Neural progenitor cell (in vitro differentiated cells): ENCODE data around the gene LGI4. TPM values are rescaled to one million over a fixed set of nuclear protein-coding genes. Genes with fewer than 3 reads are reported as not detected.

Source experiments
- DNase-seq: peaks from one replicate; pipeline ENCODE4 v3.0.0-alpha.2; 2016; ENCODE audit warnings: low spot score
- H2AFZ ChIP-seq: fragments of 200-600 bp; sonication (generic); replicated peaks from 2 replicates; pipeline ENCODE4 v1.6.1; 2016; ENCODE audit warnings: antibody characterized with exemption
- H3F3A ChIP-seq: fragments of 200-600 bp; sonication (generic); 2 replicates; pipeline ENCODE4 v1.6.1; 2016; ENCODE audit warnings: antibody characterized with exemption, low read depth
- H3K27ac ChIP-seq: fragments of 200-600 bp; sonication (generic); 2 replicates; pipeline ENCODE4 v1.5.1; 2016; ENCODE audit warnings: mild to moderate bottlenecking
- H3K27me3 ChIP-seq: fragments of 200-600 bp; sonication (generic); 2 replicates; pipeline ENCODE4 v1.6.1; 2016; ENCODE audit warnings: mild to moderate bottlenecking, moderate library complexity
- H3K36me3 ChIP-seq: fragments of 200-600 bp; sonication (generic); 2 replicates; pipeline ENCODE4 v1.5.1; 2016
- H3K4me1 ChIP-seq: fragments of 200-600 bp; sonication (generic); 2 replicates; pipeline ENCODE4 v1.6.1; 2016; ENCODE audit warnings: mixed run types
- H3K4me2 ChIP-seq: fragments of 200-600 bp; sonication (generic); 2 replicates; pipeline ENCODE4 v1.6.1; 2016
- H3K4me3 ChIP-seq: fragments of 200-600 bp; sonication (generic); 2 replicates; pipeline ENCODE4 v1.5.1; 2016
- H3K79me2 ChIP-seq: fragments of 200-600 bp; sonication (generic); 2 replicates; pipeline ENCODE4 v1.6.1; 2016; ENCODE audit warnings: low read depth
- H3K9ac ChIP-seq: fragments of 200-600 bp; sonication (generic); 2 replicates; pipeline ENCODE4 v1.6.1; 2016
- H3K9me3 ChIP-seq: fragments of 200-600 bp; sonication (generic); 2 replicates; pipeline ENCODE4 v1.5.1; 2016; ENCODE audit warnings: low read depth
- H4K20me1 ChIP-seq: fragments of 200-600 bp; sonication (generic); 2 replicates; pipeline ENCODE4 v1.6.1; 2016; ENCODE audit warnings: low read depth
- H3K27ac Mint-ChIP-seq: 3 replicates; pipeline ENCODE4 v1.8.0; 2021; ENCODE audit warnings: mixed read lengths
- H3K27me3 Mint-ChIP-seq: 2 replicates; pipeline ENCODE4 v1.8.0; 2022; ENCODE audit warnings: low read depth, mild to moderate bottlenecking, inconsistent platforms, moderate library complexity, mixed read lengths; ENCODE audit not compliant: insufficient read depth
- H3K36me3 Mint-ChIP-seq: 3 replicates; pipeline ENCODE4 v1.8.0; 2021; ENCODE audit warnings: mixed read lengths
- H3K4me1 Mint-ChIP-seq: 3 replicates; pipeline ENCODE4 v1.8.0; 2021; ENCODE audit warnings: mixed read lengths
- H3K4me3 Mint-ChIP-seq: 3 replicates; pipeline ENCODE4 v1.8.0; 2021; ENCODE audit warnings: mild to moderate bottlenecking, moderate library complexity, mixed read lengths
- H3K9me3 Mint-ChIP-seq: 3 replicates; pipeline ENCODE4 v1.8.0; 2020; ENCODE audit warnings: mixed read lengths
- CTCF ChIP-seq: fragments of 200-600 bp; sonication (generic); IDR thresholded peaks from 2 replicates; pipeline ENCODE4 v1.5.1; 2017; ENCODE audit warnings: antibody characterized with exemption, mild to moderate bottlenecking
- EZH2 ChIP-seq: fragments of 200-600 bp; sonication (generic); IDR thresholded peaks from 2 replicates; pipeline ENCODE4 v1.6.1; 2017; ENCODE audit warnings: antibody characterized with exemption, mild to moderate bottlenecking, moderate library complexity
- EZH2phosphoT487 ChIP-seq: fragments of 200-600 bp; sonication (generic); IDR thresholded peaks from 2 replicates; pipeline ENCODE4 v1.6.1; 2017; ENCODE audit warnings: antibody characterized with exemption
- total RNA-seq: library from RNA; depleted of rRNA; stranded (reverse); fragments of >200 nt; gene quantifications from 2 replicates; pipeline ENCODE4 v1.2.3, GENCODE V29; 2015; ENCODE audit warnings: low replicate concordance

LGI4 gene
- total RNA-seq, 1 donor from 2014 or later, result not detected

- no peak for DNase-seq
- no peaks in the 10 kb centered on the region for H3K36me3 ChIP-seq
- no peaks in the 10 kb centered on the region for H3F3A ChIP-seq
- no peak overlapping the region for H3K9ac ChIP-seq
- H3K27ac ChIP-seq, result no peak overlapping the region
- Mint-ChIP-seq H3K4me3 (no peak overlapping the region), H3K9me3 (peaks cover 13% of the 10 kb centered on the region), H3K27me3 (peaks cover 8% of the 10 kb centered on the region), H3K27ac (no peak overlapping the region), H3K4me1 (no peaks in the 10 kb centered on the region), H3K36me3 (no peaks in the 10 kb centered on the region)
- TF ChIP-seq EZH2, result no peak
- H4K20me1 ChIP-seq, result no peaks in the 10 kb centered on the region
- no peaks in the 10 kb centered on the region for H3K9me3 ChIP-seq
- H3K4me2 ChIP-seq, result no peak overlapping the region
- no peaks in the 10 kb centered on the region for H3K27me3 ChIP-seq
- no peak overlapping the region for H3K4me3 ChIP-seq
- no peak overlapping the region for H2AFZ ChIP-seq
- no peaks in the 10 kb centered on the region for H3K79me2 ChIP-seq
- no peaks in the 10 kb centered on the region for H3K4me1 ChIP-seq
Observed at GRCh38 chr19:35170359-35171061, 35.7 kb upstream of the LGI4 start.

- H3K79me2 ChIP-seq, result no peaks in the 10 kb centered on the region
- no peaks in the 10 kb centered on the region for H3K36me3 ChIP-seq
- Mint-ChIP-seq H3K4me3 (no peak overlapping the region), H3K36me3 (no peaks in the 10 kb centered on the region), H3K4me1 (no peaks in the 10 kb centered on the region), H3K9me3 (peaks cover 15% of the 10 kb centered on the region), H3K27me3 (peaks cover 8% of the 10 kb centered on the region), H3K27ac (no peak overlapping the region)
- H3K4me1 ChIP-seq, result no peaks in the 10 kb centered on the region
- no peaks in the 10 kb centered on the region for H4K20me1 ChIP-seq
- H3K4me2 ChIP-seq, result no peak overlapping the region
- no peaks in the 10 kb centered on the region for H3K27me3 ChIP-seq
- no peak for DNase-seq
- TF ChIP-seq EZH2phosphoT487, result no peak
- TF ChIP-seq CTCF, result no peak
- no peak for TF ChIP-seq EZH2
- no peak overlapping the region for H3K4me3 ChIP-seq
- no peak overlapping the region for H3K27ac ChIP-seq
- no peak overlapping the region for H2AFZ ChIP-seq
- no peaks in the 10 kb centered on the region for H3K9me3 ChIP-seq
- no peaks in the 10 kb centered on the region for H3F3A ChIP-seq
- H3K9ac ChIP-seq, result no peak overlapping the region
Observed at GRCh38 chr19:35169221-35169995, 34.5 kb upstream of the LGI4 start.

GRCh38 chr19:35168196-35168595 is 33.3 kb upstream of the LGI4 start:
- no peak for DNase-seq
- no peak for TF ChIP-seq CTCF
- TF ChIP-seq EZH2, result no peak
- no peak for TF ChIP-seq EZH2phosphoT487
- Histone ChIP-seq H3K4me2 (no peak overlapping the region), H3K9me3 (no peaks in the 10 kb centered on the region), H3K27me3 (no peaks in the 10 kb centered on the region), H2AFZ (no peak overlapping the region), H3K79me2 (no peaks in the 10 kb centered on the region), H4K20me1 (no peaks in the 10 kb centered on the region), H3K36me3 (no peaks in the 10 kb centered on the region), H3K9ac (no peak overlapping the region), H3F3A (no peaks in the 10 kb centered on the region), H3K27ac (no peak overlapping the region), H3K4me1 (no peaks in the 10 kb centered on the region), H3K4me3 (no peak overlapping the region)
- Mint-ChIP-seq H3K36me3 (no peaks in the 10 kb centered on the region), H3K27ac (no peak overlapping the region), H3K4me3 (no peak overlapping the region), H3K27me3 (peaks cover 8% of the 10 kb centered on the region), H3K4me1 (no peaks in the 10 kb centered on the region), H3K9me3 (peaks cover 17% of the 10 kb centered on the region)
